HG03342 (cell line): ENCODE measurements around the gene CBFA2T3.
"Not testable (repeated sequence)": the region's sequence is repeated elsewhere in the genome, so short reads cannot be mapped to it uniquely, and the experiment has no call there.

Experiments
- ATAC-seq: cut with Tn5 transposase; IDR thresholded peaks from one replicate; pipeline ENCODE4 v1.9.1; 2021; ENCODE audit warnings: mild to moderate bottlenecking, moderate library complexity; ENCODE audit not compliant: unreplicated experiment

The CBFA2T3 gene

DNA sequence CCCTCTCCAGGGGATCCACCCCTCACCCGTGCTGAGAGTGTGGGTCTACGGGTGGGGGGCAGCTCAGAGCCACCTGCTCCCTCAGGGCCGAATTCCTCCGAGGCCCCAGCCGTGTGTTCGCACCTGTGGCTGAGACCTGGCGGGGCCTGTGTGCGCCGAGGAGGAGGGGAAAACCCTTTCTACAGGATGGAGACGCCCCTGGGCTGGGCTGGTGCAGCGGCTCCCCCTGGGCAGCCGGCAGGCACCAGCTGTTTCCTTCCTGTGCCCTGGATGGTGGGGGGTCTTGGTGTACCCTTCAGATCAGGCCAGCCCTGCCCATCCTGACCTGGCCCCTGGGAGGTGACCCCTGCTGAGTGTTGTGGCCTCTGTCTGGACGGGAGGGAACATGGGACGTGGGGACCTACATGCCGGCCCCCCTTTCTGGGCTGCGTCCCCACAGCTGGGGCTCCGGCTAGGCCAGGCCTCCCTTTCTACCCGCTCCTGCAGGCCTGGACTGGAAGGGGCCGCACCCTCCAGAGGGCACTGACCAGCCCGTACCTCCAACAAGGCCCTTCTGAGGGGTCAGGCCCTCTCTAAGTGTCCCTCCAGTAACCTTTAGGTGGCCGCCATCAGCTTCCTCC lies 82.2 kb downstream of the CBFA2T3 start:
- no peak for ATAC-seq

GRCh38 chr16:88894266-88894665 lies 82.7 kb downstream of the CBFA2T3 start:
- not testable (repeated sequence) for ATAC-seq

GRCh38 chr16:88893127-88893968 lies 83.7 kb downstream of the CBFA2T3 start:
- no peak for ATAC-seq

DNA sequence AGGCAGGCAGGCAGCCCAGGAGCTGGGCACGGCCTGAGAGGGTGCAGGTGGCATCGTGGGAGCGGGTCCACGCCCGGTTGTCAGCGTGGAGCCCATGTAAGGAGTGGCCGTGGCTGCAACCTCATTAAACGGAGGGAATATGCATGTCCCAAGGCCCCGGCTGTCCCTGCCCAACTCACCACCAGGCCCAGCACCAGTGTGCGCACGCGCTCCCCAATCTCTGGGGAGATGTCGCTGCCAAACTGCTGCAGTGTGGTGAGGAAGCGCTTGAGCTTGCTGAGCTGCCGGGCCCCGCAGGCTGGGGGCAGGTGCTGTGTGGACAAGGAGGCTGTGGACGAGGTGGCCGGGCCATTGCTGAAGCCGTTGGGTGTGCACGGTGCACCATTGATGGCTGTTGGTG lies 84.9 kb downstream of the CBFA2T3 start:
- no peak for ATAC-seq

GRCh38 chr16:88891083-88891482 lies 85.9 kb downstream of the CBFA2T3 start:
- ATAC-seq, result no peak

- not testable (repeated sequence) for ATAC-seq
These were observed 87.2 kb downstream of the CBFA2T3 start for GRCh38 chr16:88889702-88890352.

DNA sequence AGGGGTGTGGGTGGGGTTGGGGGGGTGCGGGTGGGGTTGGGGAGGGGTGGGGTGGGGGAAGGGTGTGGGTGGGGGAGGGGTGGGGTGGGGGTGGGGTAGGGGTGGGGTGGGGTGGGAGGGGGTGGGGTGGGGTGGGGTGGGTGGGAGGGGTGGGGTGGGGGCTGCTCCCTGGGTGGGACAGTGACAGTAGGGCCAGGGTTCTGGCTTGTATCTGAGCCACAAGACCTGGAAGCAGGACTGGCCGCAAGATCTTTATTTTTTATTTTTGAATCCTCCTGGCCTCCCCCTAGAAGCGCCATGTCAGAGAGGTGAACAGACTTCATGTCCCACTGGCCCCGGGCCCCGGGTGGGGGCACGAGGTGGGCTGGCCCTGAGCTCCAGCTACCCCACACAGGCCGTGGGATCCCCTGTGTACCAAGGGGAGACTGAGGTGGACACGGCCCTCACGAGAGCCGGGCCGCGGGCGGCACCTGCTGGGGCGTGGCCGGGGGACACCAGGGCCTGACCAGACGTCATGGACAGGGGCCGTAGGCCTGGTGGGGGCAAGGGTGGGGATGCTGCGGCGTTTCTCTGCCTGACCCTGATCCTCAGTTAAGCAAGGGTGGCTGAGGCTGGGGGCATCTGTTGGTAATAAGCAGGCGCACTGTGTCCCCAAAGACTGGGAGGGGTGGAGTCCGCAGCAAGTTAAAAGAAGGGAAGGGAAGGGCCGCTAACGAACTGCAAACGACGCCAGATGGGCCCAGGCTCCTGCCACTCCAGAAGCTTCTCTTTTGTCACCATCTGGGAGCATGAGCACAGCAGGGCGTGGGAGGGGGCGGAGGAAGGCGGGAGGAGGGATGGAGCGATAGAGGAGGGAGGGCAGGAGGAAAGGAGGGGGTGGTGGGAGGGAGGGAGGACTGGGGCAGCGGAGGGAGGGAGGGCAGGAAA lies 88.3 kb downstream of the CBFA2T3 start:
- no peak for ATAC-seq

DNA sequence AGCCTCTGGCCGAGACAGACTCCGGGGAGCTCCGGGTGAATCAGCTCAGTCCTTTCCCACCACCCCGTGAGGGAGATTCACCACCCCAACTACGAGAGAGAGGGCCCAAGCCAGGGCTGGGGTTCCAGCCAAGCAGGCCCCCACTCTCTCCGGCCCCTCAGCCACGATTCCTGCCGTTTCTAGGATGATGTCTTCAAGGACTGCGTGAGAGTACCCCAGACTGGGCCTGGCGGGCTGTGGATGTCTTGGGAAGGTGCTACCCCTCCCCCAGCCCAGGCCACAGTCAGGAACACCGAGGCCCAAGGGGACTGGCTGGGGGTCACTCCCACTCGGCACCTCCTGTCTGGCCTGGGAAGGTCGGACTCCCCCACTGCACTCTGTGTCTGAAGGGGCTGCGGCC lies 89.0 kb downstream of the CBFA2T3 start:
- no peak for ATAC-seq

DNA sequence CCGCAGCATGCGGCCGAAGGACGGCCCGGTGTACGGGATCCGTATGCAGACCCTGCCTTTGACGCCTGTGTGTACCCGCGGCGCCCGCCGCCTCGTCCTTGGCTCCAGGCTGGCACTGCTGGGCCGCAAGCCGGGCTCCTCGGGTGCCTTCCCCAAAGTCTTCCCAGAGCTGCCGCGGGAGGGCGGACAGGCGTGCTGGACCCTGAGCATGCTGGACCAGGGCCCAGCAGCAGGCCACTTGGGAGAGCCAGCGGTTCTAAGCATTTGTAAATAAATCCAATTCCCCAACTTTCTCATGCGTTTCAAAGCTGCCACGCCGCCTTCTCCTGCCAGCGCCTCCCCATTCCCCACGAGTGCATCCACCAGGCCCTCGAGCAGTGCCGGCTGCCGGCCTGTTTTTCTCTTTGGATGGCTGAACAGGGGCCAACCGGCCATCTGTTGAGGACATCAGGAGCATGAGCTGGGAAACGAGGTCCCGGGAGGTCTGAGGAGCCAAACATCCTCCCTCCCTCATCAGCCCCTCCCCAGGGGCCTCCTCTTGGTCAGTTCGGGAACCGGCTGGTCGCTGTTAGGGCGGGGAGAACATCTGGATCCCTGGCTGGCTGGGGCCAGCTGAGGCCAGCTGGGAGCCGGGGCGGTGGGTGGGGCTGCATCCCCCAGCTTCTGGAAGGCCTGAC lies 90.0 kb downstream of the CBFA2T3 start:
- ATAC-seq, result no peak

DNA sequence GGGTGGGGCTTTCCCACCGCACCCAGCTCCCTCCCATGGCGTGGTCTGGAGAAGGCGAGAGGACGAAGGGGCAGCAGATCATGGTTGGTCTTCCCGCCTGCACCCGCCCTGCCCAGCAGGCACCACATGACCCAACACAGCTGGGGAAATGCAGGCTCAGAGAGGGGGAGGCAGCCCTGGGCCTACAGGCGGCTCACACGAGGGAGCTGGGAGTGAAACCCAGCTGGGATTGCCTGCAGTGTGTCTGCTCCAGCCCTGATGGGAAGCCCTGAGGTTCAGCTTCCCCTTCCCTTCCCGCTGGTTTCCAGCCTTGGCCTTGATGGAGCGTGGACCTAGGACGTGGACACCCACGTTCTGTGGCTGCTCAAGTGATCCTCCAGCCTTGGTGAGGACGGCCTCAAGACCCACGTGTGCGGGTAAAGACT lies 90.6 kb downstream of the CBFA2T3 start:
- ATAC-seq, result no peak

DNA sequence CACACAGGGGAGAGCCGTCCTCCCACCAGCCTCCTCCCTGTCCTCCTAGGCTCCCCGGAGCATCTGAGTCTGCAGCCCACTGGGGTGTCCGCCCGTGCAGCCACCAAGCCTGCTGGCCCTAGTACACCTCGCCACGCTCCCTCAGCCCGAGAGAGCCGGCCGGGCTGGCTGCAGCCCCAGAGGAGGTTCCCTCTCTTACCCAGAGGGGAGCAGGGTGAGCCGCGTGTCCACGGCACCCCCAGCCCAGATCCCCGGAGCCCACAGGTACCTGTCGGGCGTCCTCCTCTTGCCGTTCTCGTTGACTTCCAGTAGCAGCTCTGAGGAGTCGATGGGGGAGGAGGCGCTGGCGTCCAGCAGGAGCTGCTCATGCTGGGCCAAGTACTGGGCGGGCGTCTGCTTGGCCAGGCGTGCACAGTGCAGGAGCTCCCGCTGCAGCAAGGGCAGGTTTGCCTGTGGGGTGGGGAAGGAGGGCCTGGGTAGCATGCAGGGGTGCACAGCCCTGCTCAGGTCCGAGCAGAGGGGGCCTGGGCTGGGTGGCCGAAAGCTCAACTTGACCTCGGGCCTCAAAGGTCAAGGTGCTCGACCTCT lies 91.2 kb downstream of the CBFA2T3 start:
- no peak for ATAC-seq

DNA sequence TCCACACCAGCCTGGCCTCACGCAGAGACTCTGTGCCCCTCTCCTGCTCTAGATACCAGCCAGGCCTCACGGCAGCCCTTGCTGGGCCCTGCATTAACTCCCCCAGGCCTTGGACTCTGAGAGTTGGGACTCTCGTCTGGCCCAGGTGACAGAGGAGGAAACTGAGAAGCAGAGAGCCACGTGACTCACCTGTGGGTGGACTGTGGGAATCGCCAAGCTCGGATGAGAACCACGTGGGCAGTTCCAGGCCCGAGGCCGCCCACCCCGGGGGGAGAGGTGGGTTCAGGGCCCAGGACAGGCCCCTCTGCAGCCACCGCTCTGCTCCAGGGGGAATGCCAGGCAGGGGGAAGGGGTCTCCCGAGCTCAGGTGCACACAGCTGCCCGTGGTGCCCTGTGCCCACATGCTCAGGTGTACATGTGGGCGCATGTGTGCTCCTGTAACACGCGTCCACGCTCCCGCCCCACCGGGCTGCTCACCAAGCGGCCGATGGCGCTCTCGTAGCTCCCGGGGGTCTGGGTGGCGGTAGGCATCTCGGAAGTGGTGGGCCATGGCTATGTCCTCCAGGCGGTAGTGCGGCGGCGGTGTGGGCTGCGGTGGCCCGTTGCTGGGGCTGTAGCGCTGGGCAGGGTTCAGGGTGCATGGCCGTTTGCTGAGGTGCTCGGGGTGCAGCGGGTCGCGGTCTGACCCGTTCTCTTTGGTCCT lies 92.3 kb downstream of the CBFA2T3 start:
- ATAC-seq, result no peak

DNA sequence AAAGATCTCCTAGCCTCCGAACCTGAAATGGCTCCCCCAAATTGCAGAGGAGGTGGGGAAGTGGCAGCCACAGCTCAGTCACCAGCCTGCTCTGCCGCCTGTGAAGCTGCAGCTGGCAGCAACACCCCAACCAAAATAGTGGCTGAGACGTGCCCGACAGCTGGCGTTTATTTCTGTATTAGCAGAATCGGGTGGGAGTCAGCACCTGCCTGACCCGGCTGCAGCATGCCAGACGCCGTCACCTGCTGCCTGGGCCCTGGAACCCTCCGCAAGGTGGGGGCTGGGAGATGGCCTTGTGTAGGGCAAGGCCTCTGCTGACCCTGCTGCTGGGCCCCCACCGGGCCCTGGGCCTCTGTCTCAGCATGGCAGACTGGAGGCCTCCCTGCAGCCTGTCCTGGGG lies 93.1 kb downstream of the CBFA2T3 start:
- no peak for ATAC-seq

- ATAC-seq, result no peak
These were observed 93.7 kb downstream of the CBFA2T3 start for GRCh38 chr16:88883117-88883895.

DNA sequence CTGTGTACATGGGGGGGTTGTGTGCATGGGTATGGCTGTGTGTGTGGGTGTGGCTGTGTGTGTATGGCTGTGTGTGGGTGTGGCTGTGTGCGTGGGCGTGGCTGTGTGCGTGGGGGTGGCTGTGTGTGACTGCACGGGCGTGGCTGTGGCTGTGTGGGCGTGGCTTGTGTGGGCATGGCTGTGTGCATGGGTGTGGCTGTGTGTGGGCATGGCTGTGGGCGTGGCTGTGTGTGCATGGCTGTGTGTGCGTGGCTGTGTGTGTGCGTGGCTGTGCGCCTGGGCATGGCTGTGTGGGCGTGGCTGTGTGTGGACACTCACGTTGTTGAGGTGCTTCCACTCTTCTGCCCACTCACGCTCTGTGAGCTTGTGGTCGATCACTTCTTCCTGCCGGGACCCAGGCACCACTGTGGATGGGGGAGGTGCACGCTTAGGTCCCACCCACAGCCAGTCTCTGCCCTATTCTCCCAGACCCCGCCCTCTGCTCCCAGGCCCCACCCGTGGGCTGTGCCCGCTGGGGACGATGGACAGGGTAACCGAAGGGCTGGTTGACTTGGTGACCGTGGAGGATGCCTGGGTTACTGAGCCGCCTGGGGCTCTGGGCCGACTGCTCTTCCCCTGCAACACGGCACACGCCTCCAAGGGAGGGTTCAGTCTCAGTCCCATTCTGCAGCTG lies 94.5 kb downstream of the CBFA2T3 start:
- no peak for ATAC-seq

DNA sequence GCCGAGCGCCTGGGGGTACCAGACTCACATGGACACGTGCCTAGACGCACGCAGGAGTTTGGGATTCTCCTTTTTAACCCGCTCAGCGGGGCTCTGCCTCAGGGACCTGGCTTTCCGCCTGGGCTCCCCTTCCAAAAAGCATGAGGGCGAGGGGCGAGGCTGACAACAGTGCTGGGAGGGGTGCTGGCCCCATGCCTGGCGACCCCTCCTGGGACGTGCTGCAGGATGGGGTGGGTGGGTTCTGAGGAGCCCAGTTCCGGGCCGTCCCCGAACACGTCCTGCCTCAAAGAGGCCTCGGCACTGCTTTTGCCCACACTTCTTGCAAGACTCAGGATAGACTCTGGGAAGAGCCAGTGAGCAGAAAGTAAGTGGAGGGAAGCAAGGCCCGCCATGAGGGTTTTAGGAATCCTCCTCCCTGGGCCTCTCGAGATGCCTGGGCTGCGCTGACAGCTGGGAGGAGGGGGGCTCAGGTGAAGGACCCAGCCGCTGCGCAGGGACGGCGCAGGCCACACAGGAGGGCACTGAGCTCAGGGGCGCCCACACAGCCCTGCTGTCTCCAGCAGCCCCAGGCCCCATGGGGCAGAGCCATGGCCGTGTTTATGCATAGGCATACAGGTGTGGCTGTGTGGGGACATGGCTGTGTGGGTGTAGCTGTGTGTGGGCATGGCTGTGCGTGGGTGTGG lies 95.2 kb downstream of the CBFA2T3 start:
- ATAC-seq, result no peak

DNA sequence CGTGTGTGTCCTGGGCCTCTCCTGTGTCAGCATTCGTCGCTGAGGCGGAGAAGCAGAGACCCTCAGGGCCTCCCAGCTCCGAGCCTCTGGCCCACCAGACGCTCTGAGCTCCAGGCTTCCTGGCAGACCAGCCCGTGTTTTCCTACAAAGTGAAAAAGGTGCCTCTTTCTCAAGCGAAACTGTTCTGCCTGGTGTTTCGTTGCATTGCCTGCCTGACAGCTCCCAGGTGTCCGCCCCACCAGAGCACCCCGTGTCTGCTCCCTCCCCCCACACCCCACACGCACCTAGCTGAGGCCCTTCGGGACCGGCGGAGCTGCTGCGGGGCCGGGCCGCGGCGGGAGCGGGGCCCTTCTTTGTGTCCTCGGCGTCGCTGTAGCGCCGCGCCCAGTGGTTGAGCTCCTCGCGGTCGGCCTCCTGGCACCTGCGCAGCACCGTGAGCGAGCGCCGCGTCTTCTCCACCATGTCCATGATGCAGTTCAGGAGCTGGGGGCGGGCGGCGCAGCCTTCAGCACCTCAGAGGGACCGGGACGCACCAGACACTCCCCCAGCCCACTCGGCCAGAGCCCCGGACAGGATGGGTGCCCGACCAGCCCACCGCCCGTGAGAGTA lies 95.9 kb downstream of the CBFA2T3 start:
- no peak for ATAC-seq
